ENCODE measurements around the gene NAA25.

- no peak for TF ChIP-seq POLR2AphosphoS5 (IDR thresholded peaks at IDR 0.05; ENCODE audit: low read depth, low read length)
- no peak for TF ChIP-seq POLR2A (IDR thresholded peaks at IDR 0.05; ENCODE audit: low read depth, low read length)
- TF ChIP-seq TAF1 (IDR thresholded peaks at IDR 0.05; ENCODE audit: borderline replicate concordance, low read depth, low read length) = no peak
Measured at GRCh38 chr12:112049351-112049750, 59.2 kb downstream of the NAA25 start.

Measured in GM12892 (cell line).